Spinal cord (tissue), 10 donors: ENCODE results near the gene TTLL4. TPM values are rescaled to one million over a fixed set of nuclear protein-coding genes. Genes with fewer than 3 reads are reported as not detected.

Source experiments
- DNase-seq, 6 donors: peaks; one replicate each; pipeline versions ENCODE4 v3.0.0 to v3.0.0-alpha.2; 2013 to 2015; ENCODE audit warnings: low spot score in 6 of 6, low read depth in 4 of 6
- H3K27ac ChIP-seq: one replicate; pipeline ENCODE4 v1.5.1; 2013; ENCODE audit warnings: low read depth, low read length, control low read depth
- H3K27me3 ChIP-seq: one replicate; pipeline ENCODE4 v1.6.1; 2013; ENCODE audit warnings: low read length; ENCODE audit not compliant: control insufficient read depth, insufficient read depth
- H3K36me3 ChIP-seq: one replicate; pipeline ENCODE4 v1.6.1; 2013; ENCODE audit warnings: low read length; ENCODE audit not compliant: control insufficient read depth, insufficient read depth
- H3K4me1 ChIP-seq: one replicate; pipeline ENCODE4 v1.6.1; 2013; ENCODE audit warnings: low read length; ENCODE audit not compliant: control insufficient read depth, insufficient read depth
- H3K4me3 ChIP-seq: one replicate; pipeline ENCODE4 v1.5.1; 2013; ENCODE audit warnings: low read depth, low read length, control low read depth
- H3K9me3 ChIP-seq: one replicate; pipeline ENCODE4 v1.6.1; 2013; ENCODE audit warnings: low read length; ENCODE audit not compliant: control insufficient read depth, insufficient read depth
- WGBS: methylation state at CpG from one replicate; pipeline ENCODE4 v1.1.5; 2013; ENCODE audit warnings: missing lambda C conversion rate; ENCODE audit not compliant: insufficient coverage; 5-methylcytosine and 5-hydroxymethylcytosine counted together
- polyA plus RNA-seq, 2 donors: library from polyadenylated mRNA; unstranded; fragments of 120-200 nt; gene quantifications; one replicate each; pipeline ENCODE4 v1.2.1, GENCODE V29; 2013; ENCODE audit not compliant: insufficient read length in 2 of 2
- total RNA-seq, 2 donors: library from RNA; depleted of rRNA in 1 of 2; stranded (reverse); fragments of 120-200 nt in 1 of 2; fragments of >200 nt in 1 of 2; gene quantifications; one replicate each; pipeline versions ENCODE4 v1.2.3 to v1.2.4, GENCODE V29; 2013 to 2014
- donor health status: healthy.

Gene TTLL4
- total and polyA plus RNA-seq, 4 donors, result 14.2 to 37.4 (median 29.4) TPM

DNA sequence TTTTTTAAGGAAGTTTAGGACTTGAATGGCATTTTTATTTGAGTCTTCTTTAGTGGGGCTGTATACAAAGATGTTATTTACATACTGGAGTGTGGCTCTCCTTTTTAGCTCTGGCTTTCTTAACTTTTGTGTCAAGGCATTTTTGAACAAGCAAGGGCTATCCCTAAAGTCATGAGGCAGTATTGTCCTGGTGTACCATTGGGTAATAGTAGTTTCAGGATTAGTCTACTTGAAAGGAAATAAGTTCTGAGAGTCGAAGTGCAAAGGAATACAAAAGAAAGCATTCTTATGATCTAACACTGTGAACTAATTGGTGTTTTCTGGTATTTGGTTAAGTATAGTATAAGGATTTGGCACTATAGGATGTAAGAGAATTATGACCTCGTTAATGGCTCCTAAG is 69.4 kb downstream of the TTLL4 start:
- Histone ChIP-seq H3K36me3 (no peaks in the 10 kb centered on the region), H3K4me1 (peaks cover 13% of the 10 kb centered on the region), H3K27ac (no peak overlapping the region), H3K4me3 (no peak overlapping the region), H3K27me3 (peaks cover 6% of the 10 kb centered on the region), H3K9me3 (no peaks in the 10 kb centered on the region)
- no peak for DNase-seq
- WGBS, result no CpG with 5 or more reads among the region's 2 CpGs

DNA sequence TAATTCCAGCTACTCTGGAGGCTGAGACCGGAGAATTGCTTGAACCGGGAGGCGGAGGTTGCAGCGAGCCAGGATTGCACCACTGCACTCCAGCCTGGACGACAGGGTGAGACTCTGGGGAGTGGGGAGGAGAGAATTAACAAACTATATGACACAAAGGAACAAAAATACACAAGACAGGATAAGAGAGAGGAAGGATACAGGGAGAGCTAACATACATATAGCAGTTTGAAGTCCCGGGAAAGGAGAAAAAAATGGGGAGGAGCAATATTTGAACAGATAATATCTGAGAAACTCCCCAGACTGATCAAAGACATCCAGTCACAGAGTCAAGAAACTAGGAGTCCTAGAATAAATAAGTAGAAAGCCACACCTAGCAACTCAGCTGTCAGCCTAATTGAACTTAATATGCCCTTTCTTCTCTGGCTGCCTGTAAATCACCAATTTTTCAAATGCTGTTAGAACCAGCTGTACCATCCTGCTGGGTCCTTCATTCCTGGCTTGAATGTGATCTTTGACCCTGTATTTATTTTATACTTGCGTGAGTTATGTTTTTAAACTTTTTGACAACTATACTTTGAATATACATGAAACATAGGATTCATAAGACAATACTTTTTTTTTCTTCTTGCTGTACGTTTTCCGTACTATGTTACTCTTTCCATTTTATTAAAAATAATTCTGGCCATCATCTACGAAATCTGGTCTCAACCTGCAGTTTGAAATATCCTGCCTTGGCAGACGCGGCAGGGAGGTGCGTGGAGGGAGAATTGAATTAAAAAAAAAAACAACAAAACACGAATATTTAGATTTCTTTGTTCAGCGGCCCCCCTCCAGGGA is 70.4 kb downstream of the TTLL4 start:
- H3K4me3 ChIP-seq, result peak overlapping the region; percentile 71
- WGBS, result 59% methylated on average over 5 of the region's 15 CpGs
- H3K4me1 ChIP-seq, result peaks cover 13% of the 10 kb centered on the region
- peak in 1 of 6 donors; percentile 18 for DNase-seq
- no peaks in the 10 kb centered on the region for H3K36me3 ChIP-seq
- H3K27ac ChIP-seq, result peak overlapping the region; percentile 88
- H3K9me3 ChIP-seq, result no peaks in the 10 kb centered on the region
- H3K27me3 ChIP-seq, result peaks cover 6% of the 10 kb centered on the region

DNA sequence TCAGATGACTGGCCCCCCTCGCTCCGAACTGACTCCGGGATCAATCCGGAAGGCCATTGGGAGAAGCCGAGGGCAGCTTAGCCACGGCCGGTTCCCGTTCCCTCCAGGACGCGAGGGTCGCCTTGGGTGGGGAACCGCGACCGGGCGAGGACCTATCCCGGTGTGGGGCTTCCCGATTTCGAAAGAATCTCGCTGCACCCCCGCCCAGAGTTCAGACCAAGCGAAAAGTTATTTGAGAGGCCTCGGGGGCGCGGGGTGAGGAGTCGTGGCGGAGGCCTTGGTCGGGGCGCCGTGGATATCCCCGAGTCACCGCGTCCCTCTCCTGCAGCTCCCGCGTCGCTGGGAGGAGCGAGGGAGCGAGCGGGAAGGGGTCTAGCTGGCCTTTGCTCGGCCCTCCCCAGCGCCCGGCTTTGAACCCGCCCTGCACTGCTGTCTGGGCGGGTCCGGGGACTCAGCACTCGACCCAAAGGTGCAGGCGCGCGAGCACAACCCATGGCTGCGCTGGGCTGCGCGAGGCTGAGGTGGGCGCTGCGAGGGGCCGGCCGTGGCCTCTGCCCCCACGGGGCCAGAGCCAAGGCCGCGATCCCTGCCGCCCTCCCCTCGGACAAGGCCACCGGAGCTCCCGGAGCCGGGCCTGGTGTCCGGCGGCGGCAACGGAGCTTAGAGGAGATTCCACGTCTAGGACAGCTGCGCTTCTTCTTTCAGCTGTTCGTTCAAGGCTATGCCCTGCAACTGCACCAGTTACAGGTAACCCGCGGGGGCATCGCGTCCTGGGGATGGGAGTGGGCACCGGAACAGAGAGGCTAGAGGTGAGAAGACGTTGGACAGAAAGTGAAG is 71.3 kb downstream of the TTLL4 start, which contains the start of gene CYP27A1:
Gene CYP27A1, plus strand, starts transcription at position 457 of the 837 bp plus-strand sequence. Its CDS starts 36 bp downstream, at position 493.
- Histone ChIP-seq H3K4me1 (peaks cover 13% of the 10 kb centered on the region), H3K27me3 (peaks cover 6% of the 10 kb centered on the region), H3K36me3 (no peaks in the 10 kb centered on the region), H3K4me3 (peak within 1 kb of the TSS; percentile 71), H3K27ac (peak within 1 kb of the TSS; percentile 88), H3K9me3 (no peaks in the 10 kb centered on the region)
- peak in 3 of 6 donors; percentile 13 to 66 (median 19) for DNase-seq
- under 1% methylated on average over 76 of the region's 76 CpGs for WGBS

DNA sequence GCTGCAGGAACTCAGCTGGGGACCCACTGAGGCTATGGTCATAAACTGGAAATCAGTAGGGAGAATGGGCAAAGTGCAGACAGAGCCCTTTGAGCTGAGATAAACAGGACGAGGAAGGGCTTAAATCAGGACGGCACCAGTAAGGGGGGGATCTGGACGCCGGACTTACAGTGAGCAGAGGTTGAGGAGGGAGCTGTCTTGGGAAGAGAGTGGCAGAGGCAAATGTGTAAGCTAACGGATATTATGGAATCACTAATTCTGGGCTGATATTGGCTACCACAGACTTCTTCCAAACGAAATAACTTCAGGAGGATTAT is 71.9 kb downstream of the TTLL4 start:
- H3K9me3 ChIP-seq, result no peaks in the 10 kb centered on the region
- DNase-seq, result no peak
- WGBS, result 4% methylated on average over 4 of the region's 6 CpGs
- peaks cover 13% of the 10 kb centered on the region for H3K4me1 ChIP-seq
- H3K27me3 ChIP-seq, result peaks cover 6% of the 10 kb centered on the region
- H3K36me3 ChIP-seq, result no peaks in the 10 kb centered on the region
- peak overlapping the region; percentile 71 for H3K4me3 ChIP-seq
- peak overlapping the region; percentile 74 for H3K27ac ChIP-seq

DNA sequence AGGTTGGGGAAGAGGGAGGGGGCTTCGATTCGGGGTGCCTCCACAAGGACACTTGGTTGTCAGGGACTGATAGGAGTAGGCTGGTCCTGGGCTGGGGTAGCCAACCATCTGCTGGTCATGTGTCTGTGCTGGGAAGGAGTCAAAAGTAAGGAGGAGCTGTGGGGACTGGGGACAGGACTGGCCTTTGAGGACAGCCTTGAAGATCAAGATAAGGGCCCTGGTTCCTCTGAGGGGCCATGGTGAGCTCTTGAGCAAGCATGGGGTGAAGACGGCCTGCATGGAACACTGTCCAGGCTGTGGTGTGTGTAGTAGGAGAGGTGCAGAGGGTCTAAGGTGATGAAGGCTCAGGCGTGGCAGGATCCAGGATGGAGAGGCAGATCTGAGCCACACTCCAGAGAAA is 73.1 kb downstream of the TTLL4 start:
- no peak overlapping the region for H3K27ac ChIP-seq
- no peak for DNase-seq
- 93% methylated on average over 4 of the region's 4 CpGs for WGBS
- peaks cover 13% of the 10 kb centered on the region for H3K4me1 ChIP-seq
- H3K27me3 ChIP-seq, result peaks cover 6% of the 10 kb centered on the region
- no peak overlapping the region for H3K4me3 ChIP-seq
- H3K9me3 ChIP-seq, result no peaks in the 10 kb centered on the region
- H3K36me3 ChIP-seq, result no peaks in the 10 kb centered on the region

DNA sequence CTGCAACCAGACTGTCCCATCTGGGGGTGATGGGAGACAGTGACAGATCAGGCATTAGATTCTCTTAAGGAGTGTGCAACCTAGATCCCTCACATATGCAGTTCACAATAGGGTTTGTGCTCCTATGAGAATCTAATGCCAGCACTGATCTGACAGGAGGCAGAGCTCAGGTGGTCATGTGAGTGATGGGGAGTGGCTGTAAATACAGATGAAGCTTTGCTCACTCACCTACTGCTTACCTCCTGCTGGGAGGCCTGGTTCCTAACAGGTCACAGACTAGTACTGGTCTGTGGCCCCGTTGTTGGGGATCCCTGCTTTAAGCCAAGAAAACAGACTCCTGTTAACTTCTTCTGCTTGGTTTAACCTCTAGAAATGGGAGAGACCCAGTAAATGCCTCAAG is 74.5 kb downstream of the TTLL4 start:
- no CpG with 5 or more reads among the region's 1 CpG for WGBS
- peaks cover 13% of the 10 kb centered on the region for H3K4me1 ChIP-seq

DNA sequence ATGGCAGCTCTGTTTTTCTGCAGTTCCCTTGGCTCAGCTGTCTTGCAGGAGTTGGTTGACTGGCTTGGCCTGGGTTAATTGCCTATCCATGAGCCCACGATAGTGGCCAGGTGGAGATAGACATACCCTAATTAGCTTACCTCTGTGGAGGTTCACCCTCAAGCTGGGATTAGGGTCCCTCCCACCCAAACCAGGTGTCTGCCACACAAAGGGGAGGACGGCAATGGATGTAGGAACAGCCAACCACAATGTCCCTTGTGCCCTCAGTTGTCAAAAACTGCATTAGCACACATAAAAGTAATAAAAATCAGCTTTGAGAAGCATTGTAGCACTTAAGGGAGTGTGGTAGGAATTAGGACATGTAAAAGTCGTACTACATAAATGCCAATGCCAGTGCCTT is 75.5 kb downstream of the TTLL4 start:
- H3K4me1 ChIP-seq, result peaks cover 13% of the 10 kb centered on the region
- WGBS, result no CpG with 5 or more reads among the region's 3 CpGs
- H3K4me3 ChIP-seq, result no peak overlapping the region

More for the DNA sequence above, 74.5 kb downstream of the TTLL4 start:
- no peak for DNase-seq
- H3K36me3 ChIP-seq, result no peaks in the 10 kb centered on the region
- no peak overlapping the region for H3K27ac ChIP-seq
- peaks cover 6% of the 10 kb centered on the region for H3K27me3 ChIP-seq
- H3K4me3 ChIP-seq, result no peak overlapping the region
- no peaks in the 10 kb centered on the region for H3K9me3 ChIP-seq

DNA sequence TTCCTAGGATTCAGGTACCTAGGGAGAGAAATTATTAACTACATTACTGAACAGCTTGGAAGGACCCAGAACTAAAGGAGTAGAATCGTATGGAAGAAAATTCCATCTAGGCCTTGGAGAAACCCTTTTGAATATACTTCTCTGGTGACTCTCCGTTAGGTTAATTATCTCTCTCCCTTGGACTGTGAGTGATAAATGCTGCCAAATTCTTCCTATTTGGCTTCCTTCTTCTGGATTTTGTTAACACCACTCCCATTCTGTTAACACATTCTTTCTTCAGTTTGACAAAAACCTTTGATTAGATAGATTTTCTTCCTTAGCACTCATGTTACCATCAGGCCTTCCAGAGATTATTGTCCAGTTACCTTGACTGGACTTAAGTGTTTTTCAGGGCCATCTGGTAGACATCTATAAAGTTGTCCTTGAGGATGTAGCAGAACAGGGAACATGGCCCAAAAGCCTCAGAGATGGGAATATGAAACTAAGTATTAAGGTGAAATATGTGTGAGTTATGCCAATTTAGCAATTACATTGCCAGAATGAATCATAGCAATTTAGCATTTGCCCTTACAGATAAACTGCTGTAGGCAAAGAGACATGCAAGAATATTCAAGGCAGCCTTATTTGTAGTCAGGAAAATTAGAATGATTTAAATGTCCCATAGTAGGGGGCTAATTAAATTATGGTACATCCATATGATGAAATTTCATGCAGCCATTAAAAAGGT is 78.1 kb downstream of the TTLL4 start:
- DNase-seq, result no peak
- Histone ChIP-seq H3K4me1 (no peaks in the 10 kb centered on the region), H3K27ac (no peak overlapping the region), H3K27me3 (no peaks in the 10 kb centered on the region), H3K4me3 (no peak overlapping the region), H3K9me3 (no peaks in the 10 kb centered on the region), H3K36me3 (no peaks in the 10 kb centered on the region)
- no CpG with 5 or more reads among the region's 2 CpGs for WGBS

More for the DNA sequence above, 75.5 kb downstream of the TTLL4 start:
- H3K27me3 ChIP-seq, result peaks cover 6% of the 10 kb centered on the region
- H3K36me3 ChIP-seq, result no peaks in the 10 kb centered on the region
- no peak for DNase-seq
- no peak overlapping the region for H3K27ac ChIP-seq
- H3K9me3 ChIP-seq, result no peaks in the 10 kb centered on the region

DNA sequence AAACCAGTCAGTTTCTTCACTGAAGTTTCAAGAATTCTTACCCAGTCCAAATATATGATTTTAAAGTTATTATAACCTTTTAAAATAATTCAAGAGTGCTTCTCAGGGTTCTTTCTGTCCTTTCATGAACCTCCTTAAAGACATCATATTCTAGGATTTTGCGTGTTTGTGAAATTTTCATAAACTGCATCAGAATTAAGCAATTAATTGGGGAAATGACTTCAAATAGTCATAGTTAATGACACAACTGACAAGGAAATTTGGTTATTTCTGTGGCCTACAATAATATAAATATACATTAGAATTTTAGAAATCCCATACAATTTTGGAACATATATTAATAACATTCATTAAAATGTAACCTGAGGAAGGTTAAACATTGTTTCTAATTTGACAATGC is 81.8 kb downstream of the TTLL4 start:
- H3K27me3 ChIP-seq, result no peaks in the 10 kb centered on the region
- H3K27ac ChIP-seq, result no peak overlapping the region
- no peak for DNase-seq
- no peaks in the 10 kb centered on the region for H3K4me1 ChIP-seq
- H3K36me3 ChIP-seq, result no peaks in the 10 kb centered on the region
- no peak overlapping the region for H3K4me3 ChIP-seq
- no peaks in the 10 kb centered on the region for H3K9me3 ChIP-seq
- no CpG with 5 or more reads among the region's 1 CpG for WGBS
